ENCODE data around the gene CSAG3.

DNA sequence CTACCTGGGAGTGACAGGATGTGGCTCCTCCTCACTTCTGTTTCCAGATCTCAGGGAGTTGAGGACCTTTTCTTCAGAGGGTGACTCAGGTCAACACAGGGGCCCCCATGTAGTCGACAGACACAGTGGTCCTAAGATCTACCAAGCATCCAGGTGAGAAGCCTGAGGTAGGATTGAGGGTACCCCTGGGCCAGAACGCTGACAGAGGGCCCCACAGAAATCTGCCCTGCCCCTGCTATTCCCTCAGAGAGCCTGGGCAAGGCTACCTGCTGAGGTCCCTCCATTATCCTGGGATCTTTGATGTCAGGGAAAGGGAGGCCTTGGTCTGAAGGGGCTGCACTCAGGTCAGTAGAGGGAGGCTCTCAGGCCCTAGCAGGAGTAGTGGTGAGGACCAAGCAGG is 23.9 kb upstream of the CSAG3 start:
- TF ChIP-seq RAD21 (conservative IDR thresholded peaks at IDR 0.05 in 1 of 2, IDR thresholded peaks at IDR 0.05 in 1 of 2): no peak
- TF ChIP-seq RFX5 (IDR thresholded peaks at IDR 0.05): no peak
- TF ChIP-seq, protein P1, sequence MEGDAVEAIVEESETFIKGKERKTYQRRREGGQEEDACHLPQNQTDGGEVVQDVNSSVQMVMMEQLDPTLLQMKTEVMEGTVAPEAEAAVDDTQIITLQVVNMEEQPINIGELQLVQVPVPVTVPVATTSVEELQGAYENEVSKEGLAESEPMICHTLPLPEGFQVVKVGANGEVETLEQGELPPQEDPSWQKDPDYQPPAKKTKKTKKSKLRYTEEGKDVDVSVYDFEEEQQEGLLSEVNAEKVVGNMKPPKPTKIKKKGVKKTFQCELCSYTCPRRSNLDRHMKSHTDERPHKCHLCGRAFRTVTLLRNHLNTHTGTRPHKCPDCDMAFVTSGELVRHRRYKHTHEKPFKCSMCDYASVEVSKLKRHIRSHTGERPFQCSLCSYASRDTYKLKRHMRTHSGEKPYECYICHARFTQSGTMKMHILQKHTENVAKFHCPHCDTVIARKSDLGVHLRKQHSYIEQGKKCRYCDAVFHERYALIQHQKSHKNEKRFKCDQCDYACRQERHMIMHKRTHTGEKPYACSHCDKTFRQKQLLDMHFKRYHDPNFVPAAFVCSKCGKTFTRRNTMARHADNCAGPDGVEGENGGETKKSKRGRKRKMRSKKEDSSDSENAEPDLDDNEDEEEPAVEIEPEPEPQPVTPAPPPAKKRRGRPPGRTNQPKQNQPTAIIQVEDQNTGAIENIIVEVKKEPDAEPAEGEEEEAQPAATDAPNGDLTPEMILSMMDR (IDR thresholded peaks at IDR 0.05): no peak
- no peak for TF ChIP-seq JUNB (IDR thresholded peaks at IDR 0.05)
- TF ChIP-seq PHF8 (IDR thresholded peaks at IDR 0.05; ENCODE audit: borderline replicate concordance, low read depth): no peak

Data from A549 (cell line).